Upper lobe of left lung (tissue), 6 donors: Measurements from ENCODE around the gene IP6K2. TPM values are rescaled to one million over a fixed set of nuclear protein-coding genes. Genes with fewer than 3 reads are reported as not detected.

Experiments used
- ATAC-seq, 2 donors: fragments of 200-7000 bp; cut with Tn5 transposase; one replicate each; pipeline ENCODE4 v1.9.1; 2022; ENCODE audit warnings: mild to moderate bottlenecking in 2 of 2, moderate library complexity in 2 of 2; ENCODE audit not compliant: low FRiP score in 2 of 2
- DNase-seq, 2 donors: peaks; one replicate each; pipeline ENCODE4 v3.0.0-alpha.2; 2019 to 2020
- H3K27ac ChIP-seq, 4 donors: fragments of 200-600 bp; sonication (generic); one replicate each; pipeline ENCODE4 v1.5.1; 2016 to 2019
- H3K27me3 ChIP-seq, 4 donors: fragments of 200-600 bp; sonication (generic); one replicate each; pipeline ENCODE4 v1.5.1; 2017 to 2019
- H3K36me3 ChIP-seq, 4 donors: fragments of 200-600 bp; sonication (generic); one replicate each; pipeline ENCODE4 v1.5.1; 2016 to 2019
- H3K4me1 ChIP-seq, 4 donors: fragments of 200-600 bp; sonication (generic); one replicate each; pipeline ENCODE4 v1.5.1; 2018 to 2019
- H3K4me3 ChIP-seq, 4 donors: fragments of 200-600 bp; sonication (generic); one replicate each; pipeline ENCODE4 v1.5.1; 2017 to 2019; ENCODE audit warnings: mild to moderate bottlenecking in 2 of 4, moderate library complexity in 1 of 4
- H3K9me3 ChIP-seq, 4 donors: fragments of 200-600 bp; sonication (generic); one replicate each; pipeline ENCODE4 v1.5.1; 2018 to 2019
- CTCF ChIP-seq, 6 experiments: fragments of 450-650 bp in 4 of 6; fragments of 200-600 bp in 2 of 6; sonication (generic) in 2 of 6; IDR thresholded peaks; one replicate each; pipeline ENCODE4 v1.5.1; 2016 to 2019; ENCODE audit warnings: antibody characterized with exemption in 6 of 6
- EP300 ChIP-seq, 4 donors: sonication (generic); formaldehyde crosslinking; IDR thresholded peaks; one replicate each; pipeline ENCODE4 v1.5.1; 2017; ENCODE audit warnings: antibody characterized with exemption in 4 of 4, control low read depth in 2 of 4
- POLR2A ChIP-seq, 4 donors: fragments of 450-650 bp; IDR thresholded peaks; one replicate each; pipeline ENCODE4 v1.5.1; 2016 to 2017; ENCODE audit warnings: antibody characterized with exemption in 4 of 4, mild to moderate bottlenecking in 2 of 4
- POLR2AphosphoS5 ChIP-seq, 2 donors: sonication (generic); formaldehyde crosslinking; IDR thresholded peaks; one replicate each; pipeline ENCODE4 v1.5.1; 2017; ENCODE audit warnings: antibody characterized with exemption in 2 of 2
- WGBS, 2 donors: methylation state at CpG; one replicate each; pipeline ENCODE4 v1.1.5; 2017 to 2018; 5-methylcytosine and 5-hydroxymethylcytosine counted together
- total RNA-seq, 6 donors: library from RNA; depleted of rRNA in 4 of 6; stranded (reverse); fragments of >200 nt in 4 of 6; gene quantifications; one replicate each; pipeline versions ENCODE4 v1.1.0 to v1.2.1, GENCODE V29; 2016 to 2021
- donor health status: DM: no; HTN: no; CAD: no; lungs with moderate emphysema.
- donor health status: DM: no; HTN: yes; CAD: no; lungs with severe emphysema.

Gene IP6K2
- total RNA-seq, 6 donors from 2014 or later = 53.3 to 106 (median 65.4) TPM

- ATAC-seq = peak in 1 of 2 donors; percentile 4
- TF ChIP-seq POLR2AphosphoS5 (IDR thresholded peaks at IDR 0.05) (peak in 1 of 2 donors; percentile 12), EP300 (IDR thresholded peaks at IDR 0.05) (no peak)
- peak overlapping the region; percentile 0 to 96 (median 81) for H3K4me3 ChIP-seq
- H3K36me3 ChIP-seq = peaks cover 33 to 51% (median 49%) of the 10 kb centered on the region in 4 donors
- H3K27me3 ChIP-seq = no peaks in the 10 kb centered on the region
- peaks cover 23 to 31% (median 26%) of the 10 kb centered on the region in 4 donors for H3K4me1 ChIP-seq
- no peaks in the 10 kb centered on the region for H3K9me3 ChIP-seq
- peak overlapping the region in 3 of 4 donors; percentile 63 to 88 (median 88) for H3K27ac ChIP-seq
- DNase-seq = peak; percentile 44 to 55
- 40 to 42% methylated on average over 7 of the region's 7 CpGs for WGBS, 2 donors
Measured at GRCh38 chr3:48684480-48685143, 32.4 kb downstream of the IP6K2 start.

- Histone ChIP-seq H3K36me3 (peaks cover 27 to 51% (median 49%) of the 10 kb centered on the region in 4 donors), H3K4me3 (peak overlapping the region in 3 of 4 donors; percentile 71 to 96 (median 91)), H3K4me1 (peaks cover 23 to 31% (median 26%) of the 10 kb centered on the region in 4 donors), H3K27ac (peak overlapping the region; percentile 7 to 88 (median 76)), H3K9me3 (no peaks in the 10 kb centered on the region), H3K27me3 (no peaks in the 10 kb centered on the region)
- WGBS, 2 donors = 66 to 74% methylated on average over 4 to 8 of the region's 8 CpGs
- ATAC-seq = no peak
- TF ChIP-seq EP300 (IDR thresholded peaks at IDR 0.05) (no peak), CTCF (IDR thresholded peaks at IDR 0.05) (no peak), POLR2A (IDR thresholded peaks at IDR 0.05) (no peak), POLR2AphosphoS5 (IDR thresholded peaks at IDR 0.05) (no peak)
- no peak for DNase-seq
Measured at GRCh38 chr3:48684054-48684349, 33.0 kb downstream of the IP6K2 start.

GRCh38 chr3:48682786-48683185, 34.2 kb downstream of the IP6K2 start:
- no peak overlapping the region for H3K4me3 ChIP-seq
- H3K36me3 ChIP-seq = peaks cover 15 to 51% (median 42%) of the 10 kb centered on the region in 4 donors
- DNase-seq = no peak
- H3K27me3 ChIP-seq = no peaks in the 10 kb centered on the region
- H3K27ac ChIP-seq = no peak overlapping the region
- TF ChIP-seq POLR2AphosphoS5 (IDR thresholded peaks at IDR 0.05) = no peak
- TF ChIP-seq CTCF (IDR thresholded peaks at IDR 0.05) = no peak
- no peak for TF ChIP-seq EP300 (IDR thresholded peaks at IDR 0.05)
- TF ChIP-seq POLR2A (IDR thresholded peaks at IDR 0.05) = no peak
- H3K9me3 ChIP-seq = no peaks in the 10 kb centered on the region
- no peak for ATAC-seq
- WGBS, 2 donors = 93 to 97% methylated on average over 9 of the region's 9 CpGs
- peaks cover 23 to 31% (median 26%) of the 10 kb centered on the region in 4 donors for H3K4me1 ChIP-seq

- TF ChIP-seq POLR2A (IDR thresholded peaks at IDR 0.05) (no peak), POLR2AphosphoS5 (IDR thresholded peaks at IDR 0.05) (no peak), CTCF (IDR thresholded peaks at IDR 0.05) (no peak), EP300 (IDR thresholded peaks at IDR 0.05) (no peak)
- peaks cover 23 to 31% (median 26%) of the 10 kb centered on the region in 4 donors for H3K4me1 ChIP-seq
- peaks cover 13 to 49% (median 36%) of the 10 kb centered on the region in 4 donors for H3K36me3 ChIP-seq
- WGBS, 2 donors = 93 to 96% methylated on average over 12 to 15 of the region's 17 CpGs
- H3K27me3 ChIP-seq = no peaks in the 10 kb centered on the region
- no peak overlapping the region for H3K27ac ChIP-seq
- DNase-seq (no peak), ATAC-seq (no peak)
- H3K9me3 ChIP-seq = no peaks in the 10 kb centered on the region
- no peak overlapping the region for H3K4me3 ChIP-seq
Measured at GRCh38 chr3:48681974-48682610, 34.9 kb downstream of the IP6K2 start.

- DNase-seq (no peak), ATAC-seq (no peak)
- WGBS, 2 donors = 93 to 100% methylated on average over 7 of the region's 7 CpGs
- TF ChIP-seq CTCF (IDR thresholded peaks at IDR 0.05) (no peak), POLR2AphosphoS5 (IDR thresholded peaks at IDR 0.05) (no peak), POLR2A (IDR thresholded peaks at IDR 0.05) (no peak), EP300 (IDR thresholded peaks at IDR 0.05) (no peak)
- Histone ChIP-seq H3K4me1 (peaks cover 22 to 28% (median 24%) of the 10 kb centered on the region in 4 donors), H3K27ac (no peak overlapping the region), H3K36me3 (peaks cover 13 to 55% (median 36%) of the 10 kb centered on the region in 4 donors), H3K9me3 (no peaks in the 10 kb centered on the region), H3K4me3 (no peak overlapping the region), H3K27me3 (no peaks in the 10 kb centered on the region)
Measured at GRCh38 chr3:48681541-48681880, 35.5 kb downstream of the IP6K2 start.
